Dermis microvascular lymphatic vessel endothelial cell (primary cell): ENCODE results near the gene NRP2. TPM values are rescaled to one million over a fixed set of nuclear protein-coding genes. Genes with fewer than 3 reads are reported as not detected.

Experiments
- DNase-seq, 2 donors: peaks; one replicate each; pipeline versions ENCODE4 v3.0.0 to v3.0.0-alpha.2; 2010; ENCODE audit warnings: low read depth in 2 of 2
- total RNA-seq: library from RNA; depleted of rRNA; stranded (reverse); fragments of >200 nt; gene quantifications from 2 replicates; pipeline ENCODE4 v1.2.1, GENCODE V29; 2014

NRP2 gene
- total RNA-seq, 1 donor from 2014 or later: 160 TPM

DNA sequence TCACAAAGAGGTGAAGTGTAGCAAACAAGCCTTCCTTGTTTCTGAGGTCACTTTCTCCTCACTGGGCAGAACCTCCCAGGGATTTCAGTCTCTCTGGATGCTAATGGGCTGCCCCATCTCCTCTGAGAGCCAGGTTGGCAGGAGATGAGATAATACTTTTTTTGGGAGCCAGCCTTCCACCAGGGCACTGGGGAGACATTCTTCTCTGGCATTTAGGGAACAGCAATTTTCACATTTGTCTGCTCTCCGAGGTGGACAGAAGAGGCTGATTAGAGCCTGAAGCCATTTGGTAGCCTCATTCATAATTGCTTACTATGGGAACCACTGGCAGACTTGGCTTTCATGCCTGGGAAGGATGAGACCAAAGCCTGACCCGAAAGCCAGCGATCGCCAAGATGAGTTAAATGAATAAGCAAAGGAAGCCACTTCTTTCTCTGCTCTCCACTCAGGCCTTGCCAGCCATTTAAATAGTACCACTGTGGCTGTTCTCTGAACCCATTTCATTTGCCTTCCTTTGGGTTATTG lies 70.1 kb downstream of the NRP2 start:
- DNase-seq: no peak

GRCh38 chr2:205752924-205753323 lies 70.6 kb downstream of the NRP2 start:
- no peak for DNase-seq

GRCh38 chr2:205754285-205754923 lies 72.1 kb downstream of the NRP2 start:
- no peak for DNase-seq

DNA sequence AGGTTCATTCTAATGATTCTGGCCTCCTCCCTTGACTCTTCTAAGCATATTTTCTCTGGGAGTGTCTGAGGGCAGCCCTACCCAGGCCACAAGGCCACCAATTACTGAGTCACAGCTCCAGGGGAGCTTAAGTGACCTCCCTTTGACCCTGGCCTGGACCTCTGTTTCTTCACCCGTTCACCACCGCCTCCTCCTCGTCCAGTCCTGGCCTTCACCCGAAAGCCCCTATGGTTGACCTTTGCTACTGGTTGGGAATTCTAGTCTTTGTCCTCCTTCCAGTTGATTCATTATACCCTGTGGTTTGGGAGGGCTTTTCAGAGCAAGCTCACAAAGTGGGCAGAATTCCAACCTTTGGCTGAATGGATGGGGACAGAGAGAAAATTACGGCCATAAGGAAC lies 72.6 kb downstream of the NRP2 start:
- DNase-seq: no peak

DNA sequence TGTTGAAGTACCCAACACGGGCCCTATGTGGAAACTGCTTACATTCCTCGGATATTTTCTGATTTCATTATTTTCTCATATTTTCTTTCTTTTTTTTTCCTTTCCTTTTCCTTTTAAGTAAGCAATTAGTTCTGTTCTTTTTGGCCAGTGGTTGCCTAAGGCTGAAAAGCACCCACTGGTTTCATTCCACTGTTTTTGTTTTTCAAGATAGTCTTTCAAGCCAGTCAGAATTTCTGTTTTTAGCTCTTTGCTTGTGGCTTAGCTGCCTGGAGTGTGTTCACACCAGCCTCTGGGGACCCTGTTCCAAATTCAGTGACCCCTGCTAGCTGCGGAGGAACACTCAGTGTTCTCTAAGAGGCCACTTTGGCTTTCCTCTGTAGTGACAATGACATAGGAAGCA lies 73.6 kb downstream of the NRP2 start:
- DNase-seq: no peak

DNA sequence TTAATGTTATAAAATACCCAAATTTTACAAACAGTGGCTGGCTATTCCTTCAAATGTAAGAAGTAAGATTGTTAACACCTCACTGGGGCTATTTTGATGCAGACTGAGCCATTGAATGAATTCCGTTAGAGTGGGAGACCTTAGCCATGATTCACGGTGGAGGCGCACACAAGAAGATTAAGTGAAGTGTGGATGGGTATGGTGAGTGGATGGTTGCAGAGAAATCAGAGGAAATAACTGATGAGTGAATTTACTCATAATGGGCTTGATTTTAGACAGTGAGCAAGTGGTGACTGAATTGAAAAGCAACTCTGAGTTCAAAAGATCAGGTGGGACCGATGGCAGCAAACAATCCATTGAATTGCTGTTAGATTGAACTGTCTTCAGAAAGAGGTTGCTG lies 75.0 kb downstream of the NRP2 start:
- DNase-seq: no peak

- peak in 1 of 2 donors; percentile 70 for DNase-seq
Observed at GRCh38 chr2:205758051-205758450, 75.8 kb downstream of the NRP2 start.

GRCh38 chr2:205758500-205758899 lies 76.2 kb downstream of the NRP2 start:
- peak; percentile 17 to 87 for DNase-seq

- no peak for DNase-seq
Observed at GRCh38 chr2:205759257-205759656, 77.0 kb downstream of the NRP2 start.

DNA sequence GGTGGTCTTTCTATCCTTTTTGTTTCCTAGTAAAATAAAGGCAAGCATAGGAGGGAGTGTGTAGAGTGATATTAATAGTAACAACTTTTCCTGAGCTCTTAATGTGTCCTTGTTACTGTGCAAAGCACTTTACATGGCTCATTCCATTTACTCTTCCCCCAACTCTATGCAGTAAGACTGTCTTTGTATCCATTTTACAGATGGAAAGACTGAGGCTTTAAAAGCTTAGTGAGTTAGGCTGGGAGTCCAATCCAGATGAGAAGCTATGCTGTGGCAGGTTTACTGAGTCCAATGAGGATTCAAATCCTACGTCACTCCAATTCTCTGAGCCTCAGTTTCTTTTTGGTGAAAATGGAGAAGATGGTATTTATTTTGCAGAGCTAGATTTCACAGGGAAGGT lies 77.4 kb downstream of the NRP2 start:
- no peak for DNase-seq

DNA sequence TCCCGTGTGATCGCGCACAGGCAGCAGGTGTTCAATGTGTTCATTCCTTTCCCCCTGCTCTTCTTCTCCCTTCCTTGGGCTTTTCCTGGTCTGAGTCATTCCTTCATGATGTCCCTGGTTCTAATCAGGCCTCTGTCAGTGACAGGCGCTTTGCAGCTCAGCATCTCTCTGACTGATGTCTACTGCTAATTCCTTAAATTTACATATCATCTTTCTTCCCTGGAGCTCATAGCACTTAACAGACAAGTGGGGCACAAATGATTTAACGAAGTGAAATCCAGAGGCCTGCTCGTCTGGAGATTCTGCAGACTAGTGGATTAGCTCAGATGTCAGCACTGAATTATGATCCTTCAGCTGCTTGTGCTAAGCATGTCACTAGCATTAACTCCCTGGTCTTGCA lies 77.9 kb downstream of the NRP2 start:
- DNase-seq: no peak

- DNase-seq: no peak
Observed at GRCh38 chr2:205761421-205761820, 79.1 kb downstream of the NRP2 start.

- peak in 1 of 2 donors; percentile 36 for DNase-seq
Observed at GRCh38 chr2:205762881-205763280, 80.6 kb downstream of the NRP2 start.

- peak; percentile 81 to 95 for DNase-seq
Observed at GRCh38 chr2:205763708-205764211, 81.5 kb downstream of the NRP2 start.

DNA sequence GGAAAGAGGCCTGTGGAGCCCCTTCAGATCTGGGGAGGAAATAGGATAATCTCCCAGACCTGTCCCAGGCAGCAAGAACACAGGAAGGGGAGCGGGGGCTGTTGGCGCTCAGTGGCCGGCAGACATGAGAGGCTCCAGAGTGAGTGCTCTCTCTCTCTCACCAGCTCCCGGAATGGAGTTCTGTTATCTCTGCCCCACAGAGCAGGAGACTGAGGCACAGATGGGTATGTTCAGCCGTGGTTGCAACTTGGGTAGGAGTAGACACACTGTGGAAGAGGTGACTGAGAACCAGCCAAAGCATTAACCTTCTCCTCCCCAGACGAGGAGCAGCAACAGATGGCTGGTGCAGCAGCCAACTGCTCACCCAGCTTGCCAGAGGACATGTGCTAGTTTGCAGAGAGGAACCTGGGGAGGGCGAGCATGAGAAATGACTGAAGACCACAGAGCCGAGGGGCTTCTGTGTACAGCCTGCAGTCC lies 82.0 kb downstream of the NRP2 start:
- no peak for DNase-seq

DNA sequence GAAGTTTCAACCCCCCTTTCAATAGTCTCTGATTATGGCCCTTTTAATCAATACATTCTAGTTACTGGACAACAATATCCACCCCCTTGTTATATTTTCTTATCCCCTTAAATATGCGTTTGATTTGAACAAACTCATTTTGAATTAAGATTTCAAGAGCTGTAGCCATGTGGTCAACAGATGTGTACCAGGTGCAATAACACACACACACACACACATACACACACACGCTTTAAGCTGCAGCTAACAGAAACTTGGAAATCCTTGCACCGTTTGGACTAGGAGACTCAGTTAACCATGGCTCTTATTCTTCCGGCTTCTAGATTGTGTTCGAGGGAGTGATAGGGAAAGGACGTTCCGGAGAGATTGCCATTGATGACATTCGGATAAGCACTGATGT lies 82.8 kb downstream of the NRP2 start:
- no peak for DNase-seq

GRCh38 chr2:205766779-205767359 lies 84.6 kb downstream of the NRP2 start:
- peak; percentile 38 to 73 for DNase-seq

- DNase-seq: no peak
Observed at GRCh38 chr2:205767617-205768016, 85.3 kb downstream of the NRP2 start.

- DNase-seq: no peak
Observed at GRCh38 chr2:205768341-205768740, 86.0 kb downstream of the NRP2 start.

- DNase-seq: peak in 1 of 2 donors; percentile 37
Observed at GRCh38 chr2:205768815-205769494, 86.7 kb downstream of the NRP2 start.

- DNase-seq: peak; percentile 16 to 92
Observed at GRCh38 chr2:205769495-205769850, 87.2 kb downstream of the NRP2 start.

GRCh38 chr2:205769879-205770278 lies 87.6 kb downstream of the NRP2 start:
- DNase-seq: no peak
